ENCODE measurements around the gene PRAC1.

PRAC1 gene

GRCh38 chr17:48746916-48747444 is 24.7 kb upstream of the PRAC1 start:
- DNase-seq, result no peak

DNA sequence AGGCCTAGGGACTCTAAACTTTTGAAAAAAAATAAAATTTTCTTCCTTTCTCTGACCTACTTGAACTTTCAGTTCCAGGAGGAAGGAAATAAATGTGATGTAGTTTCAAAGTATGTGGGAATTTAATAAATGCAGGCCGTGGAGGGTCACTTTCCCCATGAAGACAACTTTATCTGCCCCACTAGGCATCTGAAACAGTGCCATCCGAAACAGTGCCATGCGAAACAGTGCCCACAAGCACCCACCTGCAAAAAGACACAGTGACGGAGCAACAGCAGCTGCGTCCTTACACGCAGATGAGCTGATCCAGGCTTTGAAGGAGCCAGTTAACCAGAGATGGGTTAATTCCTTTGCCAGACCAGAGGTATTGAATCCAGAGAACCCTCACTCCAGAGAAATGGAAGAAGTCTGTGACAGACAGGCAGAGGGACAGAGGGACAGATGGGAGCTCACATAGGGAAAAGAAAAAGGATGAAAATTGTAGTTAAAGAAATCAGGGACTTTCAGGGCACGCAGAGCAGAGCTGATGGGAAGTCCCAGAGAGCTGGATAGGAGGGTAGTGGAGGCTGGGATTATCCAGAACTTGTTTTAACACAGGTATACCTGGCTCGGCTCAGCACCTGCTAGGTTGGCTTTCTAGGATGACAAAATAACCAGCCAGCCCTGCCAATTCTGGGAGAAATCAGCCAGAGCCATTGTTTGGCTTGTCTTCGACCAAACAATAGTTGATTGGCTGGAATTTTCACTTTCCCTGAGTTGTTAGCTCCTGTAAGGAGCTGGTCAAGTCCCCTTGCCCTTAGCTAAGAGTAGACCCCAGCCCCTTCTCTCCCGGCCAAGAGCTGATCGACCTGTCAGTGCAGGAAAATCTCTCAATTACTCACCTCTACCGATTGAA is 23.3 kb upstream of the PRAC1 start:
- no peak for DNase-seq

GRCh38 chr17:48740537-48740936 is 18.2 kb upstream of the PRAC1 start:
- no peak for DNase-seq

- DNase-seq, result no peak
Measured at GRCh38 chr17:48738803-48739526, 16.6 kb upstream of the PRAC1 start.

DNA sequence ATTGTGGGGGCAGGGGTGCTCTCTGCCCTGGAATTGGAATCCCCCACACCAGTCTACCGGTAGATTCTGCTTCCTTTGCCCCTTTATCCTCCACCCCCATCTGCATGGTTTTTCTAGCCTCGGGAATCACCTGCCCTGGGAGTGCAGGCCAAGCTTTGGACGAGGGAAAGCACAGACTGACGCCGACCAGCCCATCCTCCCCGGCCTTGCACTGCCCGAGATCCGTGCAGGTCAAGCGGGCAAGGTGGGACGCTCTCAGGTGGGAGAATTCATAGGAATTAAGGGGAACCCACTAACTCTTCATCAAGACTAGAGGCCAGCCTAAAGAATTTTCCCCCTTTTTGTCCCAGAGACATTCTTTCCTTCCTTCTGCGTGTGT is 16.1 kb upstream of the PRAC1 start:
- DNase-seq, result no peak

DNA sequence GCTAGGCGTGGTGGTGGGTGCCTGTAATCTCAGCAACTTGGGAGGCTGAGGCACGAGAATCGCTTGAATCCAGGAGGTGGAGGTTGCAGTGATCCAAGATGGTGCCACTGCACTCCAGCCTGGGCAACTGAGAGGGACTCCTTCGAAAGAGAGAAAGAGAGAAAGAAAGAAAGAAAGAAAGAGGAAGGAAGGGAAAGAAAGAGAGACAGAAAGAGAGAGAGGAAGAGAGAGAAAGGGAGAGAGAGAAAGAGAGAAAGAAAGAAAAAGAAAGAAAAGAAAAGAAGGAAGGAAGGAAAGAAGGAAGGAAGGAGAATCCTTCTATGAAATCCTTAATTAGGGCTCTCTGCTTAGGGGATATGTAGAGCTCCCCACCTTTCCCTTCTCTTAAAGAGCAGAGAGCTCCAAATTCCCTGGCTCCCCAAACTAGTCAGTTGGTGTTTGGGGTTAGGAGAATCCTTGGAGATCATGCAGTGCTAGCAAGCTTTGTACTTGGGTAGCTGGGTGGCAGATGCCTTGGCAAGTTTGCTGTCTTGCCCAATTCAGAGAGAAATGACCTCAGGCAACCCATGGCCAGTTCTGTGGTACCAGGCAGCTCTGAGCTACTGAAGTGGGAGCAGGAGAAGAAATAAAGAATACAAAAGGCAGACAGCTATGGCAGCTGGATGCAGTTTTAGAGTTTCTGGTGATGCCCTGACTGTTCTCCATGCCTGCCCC is 15.2 kb upstream of the PRAC1 start:
- no peak for DNase-seq

- DNase-seq, result no peak
Measured at GRCh38 chr17:48735062-48735351, 12.7 kb upstream of the PRAC1 start.

GRCh38 chr17:48734333-48735061 is 12.2 kb upstream of the PRAC1 start:
- DNase-seq, result no peak

GRCh38 chr17:48733632-48734328 is 11.5 kb upstream of the PRAC1 start:
- DNase-seq, result no peak

DNA sequence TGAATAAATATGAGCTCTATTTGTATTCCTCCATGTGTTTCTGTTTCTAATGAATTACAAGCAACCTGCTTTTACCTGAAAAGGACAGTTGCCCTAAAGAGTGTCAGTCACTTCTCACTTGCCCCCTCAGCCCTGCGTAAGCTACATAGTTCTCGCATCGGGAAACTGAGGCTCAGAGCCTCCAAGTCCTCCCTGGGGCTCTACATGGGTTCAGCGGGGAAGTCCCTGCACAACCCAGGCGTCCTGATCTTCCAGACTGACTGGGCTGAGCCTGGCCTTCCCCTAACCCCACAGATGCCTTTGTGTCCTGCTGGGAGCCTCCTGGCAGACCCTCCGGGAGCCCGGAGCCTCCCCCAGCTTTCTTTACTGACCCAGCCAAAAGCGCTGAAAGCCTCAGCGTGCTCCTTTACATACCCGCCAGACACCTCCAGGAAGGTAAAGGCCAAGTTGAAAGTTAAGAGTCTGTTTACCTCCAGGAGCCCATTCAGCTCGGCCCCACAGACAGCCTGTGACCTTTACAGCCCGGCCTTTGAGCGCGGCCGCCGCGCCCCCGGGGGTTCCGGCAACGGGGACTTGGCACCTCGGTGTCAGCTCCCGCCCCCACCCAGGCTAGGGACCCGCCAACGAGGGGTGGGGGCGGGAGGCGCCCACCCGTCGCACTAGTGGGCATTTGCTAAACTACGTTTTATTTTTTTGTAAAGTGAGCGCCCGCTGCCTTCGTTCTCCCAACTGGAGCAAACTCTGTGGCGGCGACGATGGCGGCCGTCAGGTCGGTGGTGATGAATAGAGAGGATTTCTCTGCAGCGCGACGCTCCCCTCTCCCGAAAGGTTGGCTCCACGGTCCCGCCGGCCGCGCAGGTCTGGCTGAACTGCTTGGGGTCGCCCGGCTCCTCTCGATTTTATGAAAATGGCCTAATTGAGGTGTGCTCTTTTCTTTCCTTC is 10.6 kb upstream of the PRAC1 start:
- DNase-seq, result no peak

DNA sequence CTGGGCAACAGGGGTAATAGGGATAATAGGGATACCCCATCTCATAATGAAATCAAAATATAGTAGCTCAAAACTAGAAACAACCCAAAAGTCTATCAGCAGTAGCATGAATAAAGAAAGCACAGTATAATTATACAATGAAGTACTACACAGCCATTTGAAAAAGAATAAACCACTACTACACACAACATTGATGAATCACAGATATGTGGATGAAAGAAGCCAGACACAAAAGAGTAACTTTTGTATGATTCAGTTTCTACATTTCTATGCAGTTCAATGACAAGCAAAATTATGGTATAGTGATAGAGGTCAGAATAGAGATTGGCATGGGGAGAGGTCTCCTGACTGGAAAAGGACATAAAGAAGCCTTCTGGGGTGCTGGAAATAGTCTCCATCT is 9.0 kb upstream of the PRAC1 start:
- no peak for DNase-seq

DNA sequence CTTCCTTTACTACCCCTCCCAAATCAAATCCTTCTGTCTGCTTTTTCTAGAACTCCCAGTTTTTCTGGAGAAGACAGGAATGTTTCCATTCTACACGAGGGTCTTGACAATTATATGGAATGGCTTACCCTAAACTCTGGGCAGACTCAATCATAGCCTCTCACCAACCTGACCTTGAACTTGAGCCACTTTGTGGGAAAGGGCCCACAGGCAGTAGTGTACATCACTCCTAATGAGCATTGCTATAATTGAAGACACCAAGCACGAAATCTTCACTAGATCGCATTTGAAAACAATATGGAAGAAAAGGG is 7.9 kb upstream of the PRAC1 start:
- no peak for DNase-seq

DNA sequence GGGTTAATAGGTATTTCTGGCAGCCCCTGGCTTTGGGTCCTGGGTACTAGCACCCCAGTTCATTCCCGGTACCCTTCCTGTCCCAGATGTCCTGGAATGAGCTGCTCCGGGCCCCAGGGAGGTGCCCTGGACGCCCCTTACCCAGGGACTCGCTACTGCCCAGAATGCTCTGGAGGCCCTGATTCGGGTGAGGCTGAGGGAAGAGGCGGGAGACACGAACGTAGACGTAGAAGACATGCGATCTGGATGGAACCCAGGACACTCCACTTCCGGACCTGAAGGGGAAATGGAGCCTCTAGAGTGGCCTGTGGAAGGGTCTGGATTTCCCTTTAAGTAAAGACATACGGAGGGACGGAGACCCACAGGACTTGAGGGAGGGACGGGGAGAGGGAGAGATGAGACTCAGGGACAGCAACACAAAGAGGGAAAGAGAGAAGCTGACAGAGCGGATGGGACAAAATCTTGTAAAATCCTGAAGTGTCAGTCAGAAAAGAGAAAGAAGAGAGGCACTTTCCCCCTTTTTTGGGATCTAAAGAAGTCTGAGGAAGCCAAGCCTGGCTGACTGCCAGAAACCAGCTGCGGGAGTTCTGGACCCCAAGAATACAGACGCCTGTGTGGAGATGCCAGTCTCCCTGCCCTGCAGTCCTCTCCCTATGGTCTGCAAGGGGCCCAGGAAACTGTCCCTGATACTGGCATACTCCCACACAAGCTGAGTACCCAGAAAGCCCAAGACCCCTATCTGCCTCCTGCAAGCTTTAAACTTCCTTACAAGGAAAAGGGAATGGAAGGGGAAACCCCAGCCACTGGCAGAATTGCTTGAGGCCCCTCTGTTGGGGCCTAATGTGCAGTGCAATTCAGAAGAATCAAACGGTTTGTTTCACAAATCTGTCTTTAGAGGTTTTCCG is 7.3 kb upstream of the PRAC1 start:
- DNase-seq, result no peak

GRCh38 chr17:48728232-48729231 is 6.2 kb upstream of the PRAC1 start, which contains the start of gene HOXB13:
Gene HOXB13 (minus strand): TSS chr17:48728750. CDS start chr17:48728593, 157 bp downstream.
- DNase-seq, result no peak

- no peak for DNase-seq
Measured at GRCh38 chr17:48727415-48728175, 5.3 kb upstream of the PRAC1 start.

GRCh38 chr17:48726916-48727286 is 4.6 kb upstream of the PRAC1 start:
- DNase-seq, result no peak

DNA sequence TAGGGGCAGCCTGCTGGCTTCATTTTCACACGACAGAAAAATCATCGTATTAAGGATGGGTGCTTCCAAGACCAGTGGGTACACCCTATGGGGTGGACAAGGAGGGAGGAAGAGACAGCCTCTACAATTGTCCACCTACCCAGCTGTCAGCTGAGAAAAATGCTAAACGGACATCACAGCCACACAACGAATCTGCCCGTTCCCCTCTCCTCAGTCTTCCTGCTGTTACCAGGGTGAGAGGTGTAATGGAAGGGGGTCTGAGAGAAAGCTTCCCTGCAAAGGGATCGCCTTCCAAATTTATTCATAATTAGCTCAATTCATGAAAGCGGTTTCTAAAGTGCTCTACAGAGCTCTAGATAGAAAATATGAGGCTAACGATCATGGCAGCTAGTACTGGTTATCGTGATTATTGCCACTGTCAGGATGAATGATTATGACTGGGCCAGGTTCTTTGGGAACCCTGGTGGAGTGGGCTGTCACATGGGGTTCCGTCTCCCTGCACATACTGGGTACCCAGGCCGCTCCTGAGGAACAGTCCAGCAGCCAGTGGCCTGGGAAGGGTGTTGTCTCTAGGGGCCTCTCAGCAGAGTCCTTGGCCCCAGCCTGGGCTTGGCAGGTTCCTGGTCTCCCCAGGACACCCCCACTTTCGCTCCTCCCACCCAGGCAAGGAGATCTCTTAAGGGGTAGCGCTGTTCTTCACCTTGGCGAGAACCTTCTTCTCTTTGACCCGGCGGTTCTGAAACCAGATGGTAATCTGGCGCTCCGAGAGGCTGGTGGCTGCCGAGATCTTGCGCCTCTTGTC is 4.0 kb upstream of the PRAC1 start:
- no peak for DNase-seq

All from DMS53 (cell line).